Activated effector memory CD4-positive, alpha-beta T cell treated with Interleukin-2 at 50 U/mL for 16 hours (primary cell): ENCODE measurements around the gene ATG13.
"Not testable (repeated sequence)": the region's sequence is repeated elsewhere in the genome, so short reads cannot be mapped to it uniquely, and the experiment has no call there.

ENCODE experiments used
- DNase-seq: peaks from one replicate; pipeline ENCODE4 v3.0.0-alpha.2; 2020

ATG13 gene

DNA sequence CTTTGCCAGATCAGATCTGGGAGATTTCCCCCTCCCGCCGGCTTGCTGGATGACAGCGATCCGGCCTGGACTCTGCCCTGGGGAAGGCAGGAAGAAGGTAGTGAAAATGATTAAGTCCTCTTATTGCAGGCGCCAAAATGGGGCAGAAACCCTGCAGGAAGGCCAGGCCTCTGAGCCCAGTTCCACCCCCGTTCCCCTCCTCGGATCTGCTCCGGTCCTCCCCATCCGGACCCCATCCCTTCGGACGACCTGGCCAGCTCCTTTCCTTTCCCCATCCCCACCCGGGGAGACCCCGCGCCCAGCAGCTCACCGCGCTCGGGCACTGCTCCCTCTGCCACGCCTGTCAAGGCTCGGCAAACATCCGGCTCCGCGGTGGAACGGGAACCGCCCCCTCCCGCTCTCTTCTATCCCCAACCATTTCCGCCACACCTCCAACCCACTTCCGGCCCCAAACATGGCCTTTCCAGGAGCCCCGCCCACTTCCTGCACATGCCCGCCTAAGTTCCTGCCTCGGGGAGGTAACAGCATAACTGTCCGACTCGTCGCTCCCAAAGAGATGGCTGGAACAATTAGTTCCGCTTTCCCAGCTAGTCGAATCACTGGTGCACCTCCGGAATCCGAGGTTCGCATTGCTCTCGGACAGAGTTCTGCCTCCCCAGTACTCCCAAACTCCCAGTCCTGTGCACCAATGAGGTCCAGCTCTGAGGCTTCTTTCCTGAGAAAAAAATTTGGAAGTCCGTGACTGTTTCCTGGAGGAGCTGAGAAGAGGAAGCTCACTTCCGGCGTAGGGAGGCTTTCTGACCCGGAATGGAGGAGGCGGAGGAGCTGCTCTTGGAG lies 83.1 kb downstream of the ATG13 start, which contains the start of the genes ARHGAP1 and ZNF408:
ARHGAP1 (minus strand) TSS at position 379 of the 837 bp plus-strand sequence. CDS start 4,512 bp downstream, outside the sequence.
ZNF408 (plus strand) TSS at position 791 of the 837 bp plus-strand sequence; CDS start at position 808, 17 bp downstream.
- peak; percentile 99 for DNase-seq

DNA sequence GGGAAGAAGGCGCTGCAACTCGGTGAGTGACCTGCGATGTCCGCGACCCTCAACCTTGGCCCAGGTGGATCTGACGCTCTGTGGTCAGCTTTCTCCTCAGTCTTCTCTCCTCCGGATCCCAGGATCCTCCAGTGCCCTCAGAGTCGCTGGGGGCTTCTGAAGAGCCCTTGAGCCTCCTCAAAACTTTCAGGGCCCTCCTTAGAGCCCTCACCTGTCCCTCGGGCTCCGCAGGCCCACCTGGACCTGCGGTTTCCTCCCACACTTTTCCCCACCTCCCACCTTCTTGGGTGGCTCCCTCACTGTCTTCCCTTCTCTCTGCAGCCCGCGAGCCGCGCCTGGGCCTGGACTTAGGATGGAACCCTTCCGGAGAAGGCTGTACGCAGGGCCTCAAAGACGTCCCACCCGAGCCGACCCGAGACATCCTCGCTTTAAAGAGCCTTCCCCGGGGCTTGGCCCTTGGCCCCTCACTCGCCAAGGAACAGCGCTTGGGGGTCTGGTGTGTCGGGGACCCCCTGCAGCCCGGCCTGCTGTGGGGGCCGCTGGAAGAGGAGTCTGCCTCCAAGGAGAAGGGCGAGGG lies 83.8 kb downstream of the ATG13 start:
- DNase-seq: no peak

DNA sequence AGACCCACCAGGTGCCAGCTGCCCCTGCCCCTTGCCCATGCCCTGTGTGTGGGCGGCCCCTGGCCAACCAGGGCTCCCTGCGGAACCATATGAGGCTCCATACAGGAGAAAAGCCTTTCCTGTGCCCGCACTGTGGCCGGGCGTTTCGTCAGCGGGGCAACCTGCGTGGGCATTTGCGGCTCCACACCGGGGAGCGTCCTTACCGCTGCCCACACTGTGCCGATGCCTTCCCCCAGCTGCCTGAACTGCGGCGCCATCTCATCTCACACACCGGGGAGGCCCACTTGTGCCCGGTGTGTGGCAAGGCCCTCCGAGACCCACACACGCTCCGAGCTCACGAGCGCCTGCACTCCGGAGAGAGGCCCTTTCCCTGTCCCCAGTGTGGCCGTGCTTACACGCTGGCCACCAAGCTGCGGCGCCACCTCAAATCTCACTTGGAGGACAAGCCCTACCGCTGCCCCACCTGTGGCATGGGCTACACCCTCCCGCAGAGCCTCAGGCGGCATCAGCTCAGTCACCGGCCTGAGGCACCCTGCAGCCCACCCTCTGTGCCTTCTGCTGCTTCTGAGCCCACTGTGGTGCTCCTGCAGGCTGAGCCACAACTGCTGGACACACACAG lies 87.8 kb downstream of the ATG13 start:
- no peak for DNase-seq

DNA sequence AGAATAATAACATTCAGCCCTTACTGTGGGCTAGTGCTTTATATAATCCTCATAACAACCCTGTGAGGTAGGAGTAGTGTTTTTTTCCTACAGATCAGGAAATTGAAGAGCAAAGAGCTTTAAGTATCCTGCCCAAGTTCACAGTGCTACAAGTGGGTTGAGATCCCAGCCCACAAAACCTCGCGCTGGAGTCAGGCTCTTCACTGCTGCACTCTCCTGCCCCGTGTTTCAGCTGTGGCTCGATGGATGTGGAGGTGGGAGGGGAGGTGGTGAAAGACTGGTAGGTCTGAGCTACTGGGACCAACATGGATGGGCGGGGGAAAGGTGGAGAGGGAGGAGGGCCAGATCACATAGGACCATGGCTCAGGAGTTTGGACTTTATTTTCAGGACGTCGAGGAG lies 89.5 kb downstream of the ATG13 start:
- no peak for DNase-seq

DNA sequence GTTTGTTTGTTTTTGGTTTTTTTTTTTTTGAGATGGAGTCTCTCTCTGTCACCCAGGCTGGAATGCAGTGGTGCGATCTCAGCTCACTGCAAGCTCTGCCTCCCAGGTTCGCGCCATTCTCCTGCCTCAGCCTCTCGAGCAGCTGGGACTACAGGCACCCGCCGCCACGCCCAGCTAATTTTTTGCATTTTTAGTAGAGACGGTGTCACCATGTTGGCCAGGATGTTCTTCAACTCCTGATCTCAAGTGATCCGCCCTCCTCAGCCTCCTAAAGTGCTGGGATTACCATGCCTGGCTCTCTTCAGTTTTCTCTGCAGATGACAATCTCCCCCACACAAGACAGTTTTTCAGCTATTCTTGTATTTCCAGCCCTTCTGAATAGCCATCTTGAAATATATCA lies 92.0 kb downstream of the ATG13 start:
- DNase-seq: not testable (repeated sequence)

DNA sequence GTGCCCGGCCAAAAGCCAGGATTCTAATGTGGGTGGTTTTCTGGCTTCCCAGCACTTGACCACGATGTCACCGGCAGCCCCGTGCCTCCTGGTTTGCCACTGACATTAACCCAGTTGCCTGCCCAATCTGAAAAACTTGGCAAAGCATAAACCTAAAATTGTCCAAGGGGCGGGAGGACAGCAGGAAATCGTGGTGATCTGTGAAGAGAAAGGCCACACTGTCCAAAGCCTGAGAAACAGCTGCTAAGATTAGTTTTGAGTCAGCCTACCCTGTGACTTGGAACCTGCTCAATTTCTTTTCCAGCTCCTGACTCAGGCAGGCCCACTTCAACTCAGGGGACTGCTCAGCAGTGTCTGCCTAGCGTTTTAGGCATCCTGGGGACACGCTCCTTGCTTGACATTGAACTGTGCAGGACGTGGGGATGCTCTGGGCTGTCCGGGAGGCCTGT lies 93.5 kb downstream of the ATG13 start:
- DNase-seq: no peak

DNA sequence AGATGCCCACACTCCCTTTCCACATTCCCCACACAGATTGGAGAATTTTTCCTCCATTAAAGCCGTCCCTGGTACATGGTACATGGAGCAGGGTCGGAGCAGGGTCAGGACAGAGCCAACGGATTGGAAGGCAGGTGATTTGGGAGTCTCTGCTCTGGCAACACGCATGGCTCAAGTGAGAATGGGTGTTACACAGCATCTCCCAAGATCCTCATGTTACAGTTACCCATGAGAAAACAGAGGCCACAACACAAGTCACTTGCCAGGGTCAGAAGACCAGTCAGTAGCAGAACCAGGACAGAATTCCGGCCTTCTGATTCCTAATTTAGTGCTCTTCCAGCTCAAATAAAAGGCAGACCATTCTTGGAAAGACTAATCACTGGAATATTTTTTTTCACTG lies 94.0 kb downstream of the ATG13 start:
- DNase-seq: no peak

DNA sequence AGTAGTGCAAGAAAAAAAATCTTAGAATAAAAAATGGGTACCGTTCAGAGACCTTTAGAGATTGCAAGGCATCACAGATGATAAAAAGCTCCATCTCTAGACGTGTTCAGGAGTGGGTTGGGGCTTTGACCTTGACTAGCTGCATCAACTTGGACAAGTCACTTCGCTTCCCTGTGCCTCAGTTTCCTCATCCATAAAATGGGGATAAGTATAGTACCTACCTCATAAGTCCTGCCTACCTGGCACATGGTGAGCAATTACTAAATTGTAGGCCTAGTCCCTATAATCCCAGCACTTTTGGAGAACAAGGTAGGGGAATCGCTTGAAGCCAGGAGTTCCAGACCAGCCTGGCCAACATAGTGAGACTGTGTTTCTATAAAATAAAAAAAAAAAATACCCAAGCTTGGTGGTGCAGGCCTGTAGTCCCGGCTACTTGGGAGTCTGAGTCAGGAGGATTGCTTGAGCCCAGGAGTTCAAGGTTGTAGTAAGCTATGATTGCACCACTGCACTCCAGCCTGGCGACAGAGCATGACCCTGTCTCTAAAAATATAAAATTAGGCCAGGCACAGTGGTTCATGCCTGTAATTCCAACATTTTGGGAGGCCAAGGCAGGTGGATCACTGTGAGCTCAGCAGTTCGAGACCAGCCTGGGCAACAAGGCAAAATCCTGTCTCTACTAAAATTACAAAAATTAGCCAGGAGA lies 95.7 kb downstream of the ATG13 start:
- no peak for DNase-seq

DNA sequence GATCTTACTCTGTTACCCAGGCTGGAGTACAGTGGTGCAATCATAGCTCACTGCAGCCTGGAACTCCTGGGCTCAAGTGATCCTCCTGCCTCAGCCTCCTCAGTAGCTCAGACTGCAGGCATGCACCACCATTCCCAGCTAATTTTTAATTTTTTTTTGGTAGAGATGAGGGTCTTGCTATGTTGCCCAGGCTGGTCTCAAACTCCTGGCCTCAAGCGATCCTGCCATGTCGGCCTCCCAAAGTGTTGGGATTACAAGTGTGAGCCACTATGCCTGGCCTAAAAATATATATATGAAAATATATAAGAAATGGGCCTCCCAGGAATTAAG lies 100.4 kb downstream of the ATG13 start:
- DNase-seq: not testable (repeated sequence)

DNA sequence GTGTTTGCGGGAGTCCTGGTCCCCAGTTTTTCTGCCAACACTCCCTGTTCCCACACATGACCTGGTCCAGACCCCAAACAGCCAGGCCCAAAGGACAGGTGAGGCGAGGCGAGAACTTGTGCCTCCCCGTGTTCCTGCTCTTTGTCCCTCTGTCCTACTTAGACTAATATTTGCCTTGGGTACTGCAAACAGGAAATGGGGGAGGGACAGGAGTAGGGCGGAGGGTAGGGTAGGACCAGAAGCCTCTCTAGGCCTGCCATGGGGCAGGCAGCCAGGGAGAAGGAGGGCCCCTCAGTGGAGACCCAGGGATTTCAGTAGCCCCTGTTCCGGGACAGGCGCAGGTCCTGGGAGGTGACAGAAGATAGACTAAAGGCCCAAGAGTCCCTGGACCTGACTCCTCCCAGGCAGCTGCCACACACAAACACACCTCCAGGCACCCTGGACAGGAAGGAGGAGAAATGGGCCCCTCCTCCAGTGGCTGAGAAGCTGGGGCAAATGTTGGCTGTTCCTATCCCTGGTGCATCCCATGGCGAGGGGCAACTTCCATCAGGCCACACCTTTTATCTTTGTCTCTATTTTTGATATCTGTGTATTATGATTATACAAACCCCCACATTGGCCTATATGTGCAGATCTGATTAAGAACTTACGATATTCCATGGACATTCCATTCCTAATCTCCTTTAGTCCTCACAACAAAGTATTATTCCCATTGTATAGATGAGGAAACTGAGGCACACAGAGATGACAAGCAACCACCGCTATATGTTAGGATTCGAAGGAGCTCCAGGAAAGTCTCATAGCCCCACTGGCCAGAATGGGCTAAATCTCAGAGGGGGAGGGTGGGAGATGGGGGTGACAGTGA lies 101.0 kb downstream of the ATG13 start:
- DNase-seq: peak; percentile 7

DNA sequence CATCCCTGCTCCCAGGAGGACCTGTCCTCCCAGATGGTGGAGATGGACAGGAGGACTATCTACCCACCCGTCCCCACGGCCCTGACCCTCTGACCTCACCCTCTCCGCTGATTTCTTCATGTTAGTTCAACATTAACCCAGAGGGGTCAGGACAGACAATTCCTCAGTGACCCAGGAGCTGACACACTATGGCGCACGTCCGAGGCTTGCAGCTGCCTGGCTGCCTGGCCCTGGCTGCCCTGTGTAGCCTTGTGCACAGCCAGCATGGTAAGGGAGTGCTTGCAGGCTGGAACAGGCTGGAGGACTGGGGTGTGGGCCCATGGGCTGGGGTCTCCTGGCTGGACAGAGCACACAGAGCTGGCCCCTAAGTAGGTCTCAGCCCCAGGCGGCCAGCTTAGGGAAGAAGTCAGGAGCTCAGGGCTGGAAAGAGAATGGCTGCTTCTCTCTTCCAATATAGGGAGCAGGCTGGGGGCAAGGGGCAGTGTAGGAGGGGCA lies 101.7 kb downstream of the ATG13 start, which contains the start of gene F2:
F2 (plus strand) TSS at position 166 of the 495 bp plus-strand sequence; CDS start at position 189, 23 bp downstream.
- no peak for DNase-seq

DNA sequence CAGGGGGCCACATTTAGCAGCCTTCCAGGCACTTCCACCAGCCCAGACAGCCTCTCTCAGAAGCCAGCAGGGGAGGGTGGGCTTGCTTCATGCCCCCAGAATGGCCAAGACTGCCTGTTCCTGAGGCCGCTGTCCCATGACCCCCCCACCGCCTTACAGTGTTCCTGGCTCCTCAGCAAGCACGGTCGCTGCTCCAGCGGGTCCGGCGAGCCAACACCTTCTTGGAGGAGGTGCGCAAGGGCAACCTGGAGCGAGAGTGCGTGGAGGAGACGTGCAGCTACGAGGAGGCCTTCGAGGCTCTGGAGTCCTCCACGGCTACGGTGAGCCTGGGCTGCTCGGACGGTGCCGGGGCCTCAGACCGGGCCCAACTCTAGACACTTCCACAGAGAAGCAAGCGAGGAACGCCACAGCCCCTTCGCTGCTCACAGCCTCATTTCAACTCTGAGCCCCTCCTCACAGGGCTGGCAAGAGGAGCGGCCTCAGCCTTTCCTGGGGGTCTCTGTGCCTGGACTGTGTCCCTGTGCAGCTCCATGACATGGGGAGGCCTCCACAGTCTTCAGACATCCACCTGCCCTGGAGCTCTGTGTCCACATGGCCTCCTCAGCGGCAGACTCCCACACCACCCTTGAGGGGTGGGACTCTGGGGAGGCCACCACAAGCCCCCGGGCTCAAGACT lies 102.3 kb downstream of the ATG13 start:
- DNase-seq: no peak

DNA sequence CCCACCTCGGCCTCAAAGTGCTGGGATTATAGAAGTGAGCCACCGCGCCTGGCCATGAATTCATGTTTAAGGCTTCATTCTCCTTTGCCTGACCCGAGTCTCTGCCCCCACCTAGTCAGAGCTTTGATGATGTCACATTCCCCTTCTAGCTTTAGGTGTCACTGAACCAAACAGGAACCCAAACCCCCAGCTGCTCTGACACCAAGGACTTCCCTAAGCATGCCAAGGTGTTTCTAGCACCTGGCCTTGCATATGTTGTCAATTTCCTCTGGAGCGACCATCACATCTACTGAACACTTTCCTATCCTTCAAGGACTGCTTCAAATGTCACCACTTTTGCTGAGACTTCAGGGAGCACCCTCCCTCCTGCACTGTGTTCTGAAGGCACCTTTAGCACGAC lies 103.9 kb downstream of the ATG13 start:
- DNase-seq: no peak

DNA sequence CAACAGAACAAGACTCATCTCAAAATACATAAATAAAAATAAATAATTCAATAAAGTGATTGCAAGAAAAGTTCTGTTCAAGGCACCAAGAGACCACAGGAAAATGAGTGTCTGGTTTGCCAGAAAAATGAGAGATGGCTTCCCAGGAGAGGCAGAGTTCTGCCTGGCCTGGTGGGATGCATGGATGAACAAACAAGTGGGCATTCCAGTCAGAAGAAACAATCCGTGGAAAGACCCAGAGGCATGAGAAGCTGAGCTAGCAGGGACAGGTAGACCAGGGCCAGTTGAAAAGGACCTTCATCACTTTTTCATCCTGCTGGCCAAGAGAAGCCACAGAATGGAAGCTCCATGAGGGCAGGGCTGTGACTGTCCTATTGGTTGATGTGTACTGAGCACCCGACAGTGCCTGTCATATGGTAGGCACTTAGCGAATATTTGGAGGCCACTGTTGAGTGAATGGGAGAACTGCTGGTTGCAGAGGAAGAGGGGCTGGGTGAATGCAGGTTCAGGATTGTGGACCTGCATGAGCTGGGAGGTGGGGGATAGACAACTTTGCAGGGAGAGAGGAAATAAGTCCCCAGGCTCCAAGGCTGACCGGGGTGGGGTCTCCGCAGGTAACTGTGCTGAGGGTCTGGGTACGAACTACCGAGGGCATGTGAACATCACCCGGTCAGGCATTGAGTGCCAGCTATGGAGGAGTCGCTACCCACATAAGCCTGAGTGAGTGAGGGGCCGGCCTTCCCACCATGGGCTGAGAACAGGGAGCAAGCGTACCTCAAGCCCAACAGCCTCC lies 105.4 kb downstream of the ATG13 start:
- no peak for DNase-seq

DNA sequence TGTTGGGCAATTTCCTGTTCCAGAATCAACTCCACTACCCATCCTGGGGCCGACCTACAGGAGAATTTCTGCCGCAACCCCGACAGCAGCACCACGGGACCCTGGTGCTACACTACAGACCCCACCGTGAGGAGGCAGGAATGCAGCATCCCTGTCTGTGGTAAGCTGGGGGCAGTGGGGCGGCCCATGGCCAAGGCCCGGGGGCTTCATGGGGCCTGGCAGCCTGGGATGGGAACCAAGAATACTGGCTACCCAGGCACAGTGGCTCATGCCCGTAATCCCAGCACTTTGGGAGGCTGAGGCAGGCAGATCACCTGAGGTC lies 106.0 kb downstream of the ATG13 start:
- DNase-seq: no peak

DNA sequence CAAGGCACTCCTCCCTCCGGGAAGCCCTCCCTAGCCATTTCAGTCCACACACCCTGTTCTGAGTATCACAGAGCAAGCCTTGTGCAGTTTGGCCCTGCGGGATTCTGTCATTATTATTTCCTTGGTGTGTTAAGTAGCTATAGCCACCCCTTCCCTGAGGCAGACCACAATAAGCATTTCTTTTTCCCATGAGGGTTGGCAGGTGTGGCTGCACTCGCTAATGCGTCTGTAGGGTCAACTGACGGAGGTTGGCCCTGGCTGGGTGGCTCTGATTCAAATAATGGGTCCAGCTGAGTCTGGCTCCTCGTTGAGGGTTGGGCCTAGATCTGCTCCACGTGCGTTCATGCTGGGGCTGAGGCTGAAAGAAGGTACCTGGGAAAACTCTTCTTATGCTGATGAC lies 106.7 kb downstream of the ATG13 start:
- DNase-seq: no peak
